Liver (tissue), 9 donors: ENCODE data around the gene ERC2. TPM values are rescaled to one million over a fixed set of nuclear protein-coding genes. Genes with fewer than 3 reads are reported as not detected.

ENCODE experiments used
- DNase-seq: peaks from one replicate; pipeline ENCODE4 v3.0.0-alpha.2; 2017; ENCODE audit warnings: low spot score
- H3K27ac ChIP-seq, 2 donors: one replicate each; pipeline ENCODE4 v1.7.0; 2013; ENCODE audit warnings: inconsistent platforms in 2 of 2, low read length in 2 of 2, control low read depth in 1 of 2, low read depth in 1 of 2, mild to moderate bottlenecking in 1 of 2
- H3K27me3 ChIP-seq, 4 donors: one replicate each; pipeline versions ENCODE4 v1.6.1 to v1.7.0; 2013; ENCODE audit warnings: low read length in 3 of 4, inconsistent platforms in 1 of 4, mild to moderate bottlenecking in 1 of 4, moderate library complexity in 1 of 4; ENCODE audit not compliant: control insufficient read depth in 4 of 4, insufficient read depth in 4 of 4
- H3K36me3 ChIP-seq, 4 donors: one replicate each; pipeline versions ENCODE4 v1.6.1 to v1.7.0; 2013; ENCODE audit warnings: low read length in 3 of 4, mild to moderate bottlenecking in 3 of 4, low read depth in 1 of 4, moderate library complexity in 1 of 4; ENCODE audit not compliant: control insufficient read depth in 4 of 4, insufficient read depth in 3 of 4
- H3K4me1 ChIP-seq, 4 donors: one replicate each; pipeline versions ENCODE4 v1.6.1 to v1.7.0; 2013; ENCODE audit warnings: low read length in 3 of 4, mild to moderate bottlenecking in 3 of 4, moderate library complexity in 1 of 4; ENCODE audit not compliant: control insufficient read depth in 4 of 4, insufficient read depth in 4 of 4
- H3K4me3 ChIP-seq, 3 donors: one replicate each; pipeline versions ENCODE4 v1.6.1 to v1.7.0; 2013; ENCODE audit warnings: low read length in 3 of 3, control low read depth in 1 of 3, low read depth in 1 of 3, mild to moderate bottlenecking in 1 of 3
- H3K9ac ChIP-seq, 2 donors: one replicate each; pipeline ENCODE4 v1.7.0; 2013; ENCODE audit warnings: low read length in 2 of 2, mild to moderate bottlenecking in 2 of 2, moderate library complexity in 2 of 2, control low read depth in 1 of 2, low read depth in 1 of 2
- H3K9me3 ChIP-seq, 4 donors: one replicate each; pipeline versions ENCODE4 v1.6.1 to v1.7.0; 2013; ENCODE audit warnings: low read length in 3 of 4; ENCODE audit not compliant: control insufficient read depth in 4 of 4
- ATF3 ChIP-seq: IDR thresholded peaks from 2 replicates; pipeline ENCODE4 v1.6.1; 2016; ENCODE audit warnings: antibody characterized with exemption
- CTCF ChIP-seq: fragments of 150-350 bp; IDR thresholded peaks from 2 replicates; pipeline ENCODE4 v1.5.1; 2017; ENCODE audit warnings: improper control_type of control experiment, low read depth, low read length; ENCODE audit not compliant: missing input control
- EGR1 ChIP-seq, 2 donors: IDR thresholded peaks; 2 replicates each; pipeline ENCODE4 v1.6.1; 2016 to 2018; ENCODE audit warnings: antibody characterized with exemption in 2 of 2, low read depth in 2 of 2
- FOXA1 ChIP-seq: IDR thresholded peaks from 2 replicates; pipeline ENCODE4 v1.6.1; 2016; ENCODE audit warnings: antibody characterized with exemption
- FOXA2 ChIP-seq: IDR thresholded peaks from 2 replicates; pipeline ENCODE4 v1.6.1; 2016; ENCODE audit warnings: antibody characterized with exemption
- GABPA ChIP-seq, 2 donors: IDR thresholded peaks in 1 of 2; conservative IDR thresholded peaks in 1 of 2; 2 replicates each; pipeline ENCODE4 v1.6.1; 2016; ENCODE audit warnings: antibody characterized with exemption in 2 of 2, mild to moderate bottlenecking in 1 of 2, moderate library complexity in 1 of 2
- HNF4A ChIP-seq, 2 donors: conservative IDR thresholded peaks; 2 replicates each; pipeline ENCODE4 v1.6.1; 2016; ENCODE audit warnings: antibody characterized with exemption in 2 of 2, mild to moderate bottlenecking in 2 of 2
- HNF4G ChIP-seq: IDR thresholded peaks from 2 replicates; pipeline ENCODE4 v1.6.1; 2016; ENCODE audit warnings: antibody characterized with exemption
- JUND ChIP-seq, 2 donors: IDR thresholded peaks; 2 replicates each; pipeline ENCODE4 v1.6.1; 2016; ENCODE audit warnings: antibody characterized with exemption in 2 of 2
- MAX ChIP-seq: IDR thresholded peaks from 2 replicates; pipeline ENCODE4 v1.6.1; 2016; ENCODE audit warnings: antibody characterized with exemption
- NR2F2 ChIP-seq: IDR thresholded peaks from 2 replicates; pipeline ENCODE4 v1.6.1; 2016; ENCODE audit warnings: antibody characterized with exemption
- RAD21 ChIP-seq, 2 donors: IDR thresholded peaks; 2 replicates each; pipeline ENCODE4 v1.6.1; 2016; ENCODE audit warnings: antibody characterized with exemption in 2 of 2, mild to moderate bottlenecking in 2 of 2
- REST ChIP-seq: IDR thresholded peaks from 2 replicates; pipeline ENCODE4 v1.6.1; 2016; ENCODE audit warnings: antibody characterized with exemption, mild to moderate bottlenecking
- RXRA ChIP-seq, 2 donors: IDR thresholded peaks; 2 replicates each; pipeline ENCODE4 v1.6.1; 2017 to 2018; ENCODE audit warnings: antibody characterized with exemption in 2 of 2, mild to moderate bottlenecking in 1 of 2
- SP1 ChIP-seq: IDR thresholded peaks from 2 replicates; pipeline ENCODE4 v1.6.1; 2018; ENCODE audit warnings: antibody characterized with exemption, mild to moderate bottlenecking
- YY1 ChIP-seq: IDR thresholded peaks from 2 replicates; pipeline ENCODE4 v1.6.1; 2016; ENCODE audit warnings: antibody characterized with exemption, mild to moderate bottlenecking
- ZBTB33 ChIP-seq: IDR thresholded peaks from 2 replicates; pipeline ENCODE4 v1.6.1; 2016; ENCODE audit warnings: antibody characterized with exemption
- WGBS: extraction: QIAGEN DNeasy Blood & Tissue Kit; methylation state at CpG from one replicate; pipeline ENCODE4 v1.1.7; 2013; 5-methylcytosine and 5-hydroxymethylcytosine counted together
- polyA plus RNA-seq, 2 donors: library from polyadenylated mRNA; stranded (reverse) in 1 of 2; unstranded in 1 of 2; fragments of 200-250 nt in 1 of 2; fragments of >200 nt in 1 of 2; fragmentation: Nextera tagmentation in 1 of 2; extraction: Ambion mirVana in 1 of 2; gene quantifications; one replicate each; pipeline versions ENCODE4 v1.2.1 to v1.2.3, GENCODE V29; 2013 to 2015
- total RNA-seq, 2 donors: library from RNA; depleted of rRNA; stranded (reverse); fragments of >200 nt; gene quantifications; one replicate each; pipeline ENCODE4 v1.2.3, GENCODE V29; 2014
- donor health status: healthy.
- donor health status: healthy.
- donor health status: healthy.
- donor health status: healthy.
- donor health status: healthy.

ERC2 gene
- total and polyA plus RNA-seq, 4 donors: 0.14 to 0.25 TPM; not detected in 2

- TF ChIP-seq RXRA (IDR thresholded peaks at IDR 0.05) (no peak), HNF4G (no peak), FOXA2 (no peak), MAX (no peak), ATF3 (no peak), CTCF (no peak), EGR1 (IDR thresholded peaks at IDR 0.05; ENCODE audit: low read depth in 2 of 2) (no peak)
Measured at GRCh38 chr3:56459719-56460118, 8.5 kb downstream of the ERC2 start (continued).

GRCh38 chr3:56459104-56459496, 9.2 kb downstream of the ERC2 start:
- H3K27ac ChIP-seq: no peak overlapping the region
- WGBS: 57% methylated on average over 1 of the region's 1 CpG
- no peak overlapping the region for H3K9ac ChIP-seq
- no peak overlapping the region for H3K4me3 ChIP-seq
- no peaks in the 10 kb centered on the region for H3K9me3 ChIP-seq
- DNase-seq: no peak
- TF ChIP-seq FOXA2 (no peak), NR2F2 (no peak), REST (no peak), YY1 (no peak), SP1 (no peak), RAD21 (IDR thresholded peaks at IDR 0.05) (no peak), HNF4A (conservative IDR thresholded peaks at IDR 0.05) (no peak), RXRA (IDR thresholded peaks at IDR 0.05) (no peak), CTCF (no peak), JUND (IDR thresholded peaks at IDR 0.05) (no peak), ZBTB33 (no peak), GABPA (IDR thresholded peaks at IDR 0.05 in 1 of 2, conservative IDR thresholded peaks at IDR 0.05 in 1 of 2) (no peak), EGR1 (IDR thresholded peaks at IDR 0.05; ENCODE audit: low read depth in 2 of 2) (no peak), FOXA1 (no peak), HNF4G (no peak)
- no peaks in the 10 kb centered on the region for H3K4me1 ChIP-seq
- H3K36me3 ChIP-seq: no peaks in the 10 kb centered on the region
- peaks cover 0 to 13% (median 0%) of the 10 kb centered on the region in 4 donors for H3K27me3 ChIP-seq
